H54 (cell line): ENCODE data around the gene PAPPA.

Experiments used
- DNase-seq: peaks from one replicate; pipeline ENCODE4 v3.0.0; 2011; ENCODE audit warnings: low spot score, mixed read lengths; ENCODE audit not compliant: insufficient read length
- FAIRE-seq: peaks from 3 replicates; lab custom pipeline; 2011; peaks lifted over from hg19 to GRCh38; lab: Jason Lieb, UNC
- POLR2A ChIP-seq: IDR thresholded peaks from 2 replicates; pipeline ENCODE4 v1.6.1; 2011; ENCODE audit warnings: low read depth, mild to moderate bottlenecking, low read length

PAPPA gene

GRCh38 chr9:116298878-116299391 is 145.3 kb downstream of the PAPPA start:
- no peak for DNase-seq
- no peak for TF ChIP-seq POLR2A
- no peak for FAIRE-seq

GRCh38 chr9:116300360-116300870 is 146.8 kb downstream of the PAPPA start:
- peak; percentile 30 for FAIRE-seq
- TF ChIP-seq POLR2A = no peak
- DNase-seq = no peak

DNA sequence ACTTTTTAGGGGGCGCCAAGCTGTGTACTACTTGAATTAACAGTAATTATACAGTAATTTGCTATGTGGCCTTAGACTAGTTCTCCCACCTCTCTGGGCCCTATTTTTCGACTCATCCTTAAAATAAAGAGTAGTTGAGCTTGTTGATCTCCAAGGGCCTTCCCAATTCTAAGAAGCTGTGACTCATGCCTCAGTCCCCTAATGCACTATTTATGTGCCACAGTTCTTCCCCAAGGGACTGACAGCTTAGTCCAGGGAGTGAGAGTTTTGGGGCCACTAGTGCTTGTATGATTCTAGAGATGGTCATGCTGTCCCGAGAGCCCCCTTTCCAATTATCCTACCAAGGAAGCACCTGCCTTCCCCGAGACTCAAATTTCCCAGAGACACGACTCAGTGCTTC is 149.7 kb downstream of the PAPPA start:
- no peak for FAIRE-seq

GRCh38 chr9:116303886-116304538 is 150.4 kb downstream of the PAPPA start:
- DNase-seq (no peak), FAIRE-seq (no peak)
- TF ChIP-seq POLR2A = no peak

More for the DNA sequence above, 149.7 kb downstream of the PAPPA start:
- no peak for DNase-seq
- TF ChIP-seq POLR2A = no peak

- DNase-seq (no peak), FAIRE-seq (no peak)
- TF ChIP-seq POLR2A = no peak
Observed at GRCh38 chr9:116304761-116305160, 151.2 kb downstream of the PAPPA start.

DNA sequence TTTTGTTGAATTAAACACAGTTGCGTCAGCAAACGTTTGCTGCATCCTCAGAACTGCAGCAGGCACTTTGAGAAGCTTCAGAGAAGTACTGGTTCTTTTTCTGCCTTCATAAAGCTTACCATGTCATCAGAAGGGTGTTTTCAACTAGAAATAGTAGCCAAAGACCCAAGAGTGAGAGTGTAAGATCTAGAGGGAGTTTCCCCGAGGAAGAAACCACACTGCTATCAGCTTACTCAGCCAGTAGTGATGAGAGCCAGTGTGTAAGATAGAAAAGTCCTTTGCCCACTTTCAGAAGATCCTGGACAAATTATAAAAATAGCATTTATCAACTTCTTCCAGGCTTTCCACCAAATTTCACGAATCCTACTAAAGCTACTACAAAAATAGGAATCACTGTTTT is 154.5 kb downstream of the PAPPA start:
- no peak for DNase-seq
- no peak for TF ChIP-seq POLR2A
- no peak for FAIRE-seq

DNA sequence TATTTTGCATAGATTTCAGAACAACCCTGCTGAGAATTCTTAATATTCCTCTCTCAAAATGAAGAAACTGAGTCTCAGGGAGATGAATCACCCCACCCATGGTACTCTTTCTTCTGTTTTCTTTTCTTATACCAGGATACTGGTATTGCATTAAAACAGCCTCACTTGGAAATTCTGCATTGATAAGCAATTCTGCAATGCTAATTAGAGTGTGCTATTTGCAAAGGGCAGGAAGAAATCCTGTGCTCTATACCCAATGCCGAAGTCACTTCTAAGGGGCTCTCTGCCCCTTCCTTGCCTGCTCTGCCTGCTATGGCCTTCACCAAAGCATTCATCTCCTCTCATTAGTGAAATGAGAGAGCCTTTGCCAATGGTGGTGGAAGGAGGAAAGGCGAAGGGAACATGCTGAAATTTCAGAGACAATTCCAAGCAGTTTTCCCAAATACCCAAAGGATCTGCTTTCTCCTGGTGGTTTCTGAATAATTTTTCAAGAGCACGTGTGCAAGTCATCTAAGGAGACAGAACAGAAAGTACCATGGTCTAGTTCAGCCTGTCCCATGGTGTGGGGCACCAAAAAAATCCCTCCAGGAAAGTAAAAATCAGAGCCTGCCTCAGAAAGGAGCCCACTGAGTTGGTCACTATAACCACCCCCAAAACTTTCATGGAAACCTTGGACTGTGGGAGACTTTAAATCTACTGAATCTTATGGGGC is 156.5 kb downstream of the PAPPA start:
- no peak for TF ChIP-seq POLR2A
- DNase-seq (no peak), FAIRE-seq (no peak)

- no peak for TF ChIP-seq POLR2A
- no peak for FAIRE-seq
- no peak for DNase-seq
Observed at GRCh38 chr9:116312221-116312620, 158.6 kb downstream of the PAPPA start.

DNA sequence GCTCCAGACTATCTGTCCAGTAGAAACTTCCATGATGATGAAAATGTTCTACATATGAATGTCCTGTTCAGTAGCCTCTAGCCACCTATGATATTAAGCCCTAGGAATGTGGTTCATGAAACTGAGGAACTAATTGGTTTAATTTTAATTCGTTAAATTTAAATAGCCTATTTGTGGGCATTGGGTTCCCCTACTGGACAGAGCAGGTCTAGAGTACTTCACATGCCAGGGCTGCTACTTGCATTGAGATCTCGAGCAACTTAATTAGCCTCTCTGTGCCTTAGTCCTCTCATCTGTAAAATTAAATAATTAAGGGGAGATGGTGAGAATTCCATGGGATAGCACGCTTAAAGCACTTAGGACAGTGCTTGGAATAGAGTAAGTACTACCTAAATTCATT is 160.0 kb downstream of the PAPPA start:
- DNase-seq (no peak), FAIRE-seq (no peak)
- no peak for TF ChIP-seq POLR2A

DNA sequence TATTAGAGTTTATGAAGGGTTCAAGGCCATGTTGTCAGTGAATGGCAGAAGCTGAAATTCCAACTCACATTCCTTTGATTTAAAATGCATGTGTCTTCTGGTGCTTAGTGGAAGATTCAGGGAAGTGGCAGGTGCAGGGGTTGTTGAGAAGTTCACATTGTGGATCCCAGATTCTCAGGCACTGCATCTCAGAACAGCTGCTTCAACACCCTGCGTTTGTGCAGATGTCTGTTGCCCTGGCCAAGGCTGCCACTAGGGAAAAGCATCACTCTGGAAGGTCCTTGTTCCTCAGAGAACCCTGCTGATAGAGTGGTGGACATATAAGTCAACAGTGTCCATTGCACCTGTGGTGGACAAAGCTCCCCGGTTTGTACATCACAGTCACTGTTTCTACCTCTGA is 162.7 kb downstream of the PAPPA start:
- FAIRE-seq (no peak), DNase-seq (no peak)
- no peak for TF ChIP-seq POLR2A

GRCh38 chr9:116317503-116317902 is 163.9 kb downstream of the PAPPA start:
- DNase-seq (no peak), FAIRE-seq (no peak)
- TF ChIP-seq POLR2A = no peak

GRCh38 chr9:116318468-116319374 is 165.1 kb downstream of the PAPPA start:
- no peak for DNase-seq
- FAIRE-seq = no peak
- TF ChIP-seq POLR2A = no peak

- DNase-seq (no peak), FAIRE-seq (no peak)
- no peak for TF ChIP-seq POLR2A
Observed at GRCh38 chr9:116319480-116319879, 165.9 kb downstream of the PAPPA start.
